HT-29 (cell line): ENCODE data around the gene PITRM1. TPM values are rescaled to one million over a fixed set of nuclear protein-coding genes. Genes with fewer than 3 reads are reported as not detected.
A peak's percentile ranks its signal among the peaks of the same experiment; 100 is the strongest.
"Not testable (repeated sequence)": the region's sequence is repeated elsewhere in the genome, so short reads cannot be mapped to it uniquely, and the experiment has no call there.

Experiments used
- DNase-seq: peaks from one replicate; pipeline ENCODE4 v3.0.0-alpha.2; 2015; ENCODE audit warnings: low spot score
- total RNA-seq: library from RNA; depleted of rRNA; stranded (reverse); fragments of >200 nt; shearing (Covaris generic); gene quantifications from 2 replicates; pipeline ENCODE4 v1.2.3, GENCODE V29; 2014; rRNA removed

PITRM1 gene, protein sequence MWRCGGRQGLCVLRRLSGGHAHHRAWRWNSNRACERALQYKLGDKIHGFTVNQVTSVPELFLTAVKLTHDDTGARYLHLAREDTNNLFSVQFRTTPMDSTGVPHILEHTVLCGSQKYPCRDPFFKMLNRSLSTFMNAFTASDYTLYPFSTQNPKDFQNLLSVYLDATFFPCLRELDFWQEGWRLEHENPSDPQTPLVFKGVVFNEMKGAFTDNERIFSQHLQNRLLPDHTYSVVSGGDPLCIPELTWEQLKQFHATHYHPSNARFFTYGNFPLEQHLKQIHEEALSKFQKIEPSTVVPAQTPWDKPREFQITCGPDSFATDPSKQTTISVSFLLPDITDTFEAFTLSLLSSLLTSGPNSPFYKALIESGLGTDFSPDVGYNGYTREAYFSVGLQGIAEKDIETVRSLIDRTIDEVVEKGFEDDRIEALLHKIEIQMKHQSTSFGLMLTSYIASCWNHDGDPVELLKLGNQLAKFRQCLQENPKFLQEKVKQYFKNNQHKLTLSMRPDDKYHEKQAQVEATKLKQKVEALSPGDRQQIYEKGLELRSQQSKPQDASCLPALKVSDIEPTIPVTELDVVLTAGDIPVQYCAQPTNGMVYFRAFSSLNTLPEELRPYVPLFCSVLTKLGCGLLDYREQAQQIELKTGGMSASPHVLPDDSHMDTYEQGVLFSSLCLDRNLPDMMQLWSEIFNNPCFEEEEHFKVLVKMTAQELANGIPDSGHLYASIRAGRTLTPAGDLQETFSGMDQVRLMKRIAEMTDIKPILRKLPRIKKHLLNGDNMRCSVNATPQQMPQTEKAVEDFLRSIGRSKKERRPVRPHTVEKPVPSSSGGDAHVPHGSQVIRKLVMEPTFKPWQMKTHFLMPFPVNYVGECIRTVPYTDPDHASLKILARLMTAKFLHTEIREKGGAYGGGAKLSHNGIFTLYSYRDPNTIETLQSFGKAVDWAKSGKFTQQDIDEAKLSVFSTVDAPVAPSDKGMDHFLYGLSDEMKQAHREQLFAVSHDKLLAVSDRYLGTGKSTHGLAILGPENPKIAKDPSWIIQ
- 80.5 and 80.7 TPM in 2 replicates for total RNA-seq

DNA sequence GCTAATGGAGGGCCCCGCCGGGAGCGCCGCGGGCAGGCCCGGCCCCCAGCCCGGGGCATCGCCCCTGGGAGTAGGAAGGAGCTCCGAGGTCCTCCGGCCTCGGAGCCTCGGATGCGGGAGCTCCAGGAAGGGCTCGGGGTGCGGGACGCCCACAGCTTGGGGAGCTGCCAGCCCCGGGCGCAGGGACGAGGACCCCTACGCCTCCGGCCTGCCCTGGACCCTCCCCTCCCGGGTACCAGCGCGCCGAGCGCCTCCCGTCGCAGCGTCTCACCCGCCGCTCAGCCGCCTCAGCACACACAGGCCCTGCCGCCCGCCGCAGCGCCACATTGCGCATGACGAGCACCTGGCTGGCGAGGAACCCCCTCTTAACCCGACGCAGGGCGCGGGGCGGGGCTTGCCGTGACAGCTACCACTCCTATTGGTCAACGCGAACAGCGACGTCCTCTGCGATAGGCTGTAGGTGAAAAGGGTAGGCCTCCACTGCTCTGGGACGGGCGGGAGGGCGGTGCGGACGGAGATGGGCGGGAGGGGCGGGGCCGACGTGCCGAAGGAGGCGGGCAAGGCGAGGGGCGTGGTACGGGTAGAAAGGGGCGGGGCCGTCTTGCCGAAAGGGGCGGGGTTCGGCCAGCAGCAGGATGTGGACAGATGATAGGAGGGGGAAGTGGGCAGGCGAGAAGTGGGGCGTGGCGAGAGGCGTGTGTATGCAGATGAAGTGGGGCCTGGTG, at the start of gene PITRM1:
Gene PITRM1 (minus strand): TSS at position 337 of the 725 bp plus-strand sequence. CDS start 10 bp downstream, at position 327.
- DNase-seq = peak; percentile 99

DNA sequence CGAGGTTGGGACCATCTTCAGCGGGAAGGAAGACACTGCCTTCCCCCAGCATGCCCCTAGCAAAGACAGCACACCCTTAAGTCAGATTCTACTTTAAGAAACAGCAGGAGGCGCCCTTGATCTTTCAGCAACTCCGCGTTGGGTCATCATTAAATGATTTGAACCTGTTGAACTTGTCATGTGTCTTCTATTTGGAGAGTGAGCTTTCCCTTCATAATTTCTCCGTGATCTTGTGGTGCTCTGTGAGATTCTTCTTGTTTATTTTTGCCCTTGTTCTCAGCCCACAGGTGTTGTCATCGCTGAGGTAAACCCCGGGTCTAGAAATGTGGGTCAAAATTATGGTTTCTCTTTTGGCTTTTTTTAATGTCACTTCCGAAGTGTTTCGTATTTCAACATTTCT, 49.5 kb upstream of the PITRM1 start:
- peak; percentile 16 for DNase-seq

DNA sequence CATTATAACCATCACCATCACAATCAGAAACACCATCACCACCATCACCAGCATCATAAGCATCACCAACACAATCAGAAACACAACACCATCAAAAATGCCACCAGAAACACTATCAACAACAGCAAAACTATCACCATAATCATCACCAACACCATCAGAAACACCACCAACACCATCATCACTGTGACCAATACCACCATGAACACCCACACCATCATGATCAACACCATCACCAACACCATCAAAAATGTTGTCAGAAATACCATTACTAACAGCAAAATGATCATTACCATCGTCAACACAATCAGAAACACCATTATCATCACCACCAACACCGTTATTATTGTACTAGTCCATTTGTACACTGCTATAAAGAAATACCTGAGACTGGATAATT, 49.0 kb upstream of the PITRM1 start:
- not testable (repeated sequence) for DNase-seq

DNA sequence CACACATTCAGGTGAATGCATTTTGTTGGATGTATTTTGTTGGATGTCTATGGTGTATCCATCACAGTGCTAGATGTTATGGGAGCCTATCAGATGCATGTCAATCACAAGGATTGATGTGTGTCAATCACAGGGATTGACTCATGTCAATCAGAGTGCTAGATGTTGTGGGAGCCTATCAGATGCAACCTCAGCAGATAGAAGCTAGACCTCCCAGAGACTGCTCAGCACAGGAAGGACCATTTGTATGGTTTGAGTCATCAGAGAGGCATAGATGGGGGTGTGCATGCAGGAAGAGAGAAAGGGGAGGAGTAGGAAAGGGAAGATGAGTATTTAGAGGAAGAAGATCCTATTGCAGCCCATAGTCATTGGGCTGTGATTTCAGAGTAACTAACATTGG, 48.3 kb upstream of the PITRM1 start:
- DNase-seq = no peak

DNA sequence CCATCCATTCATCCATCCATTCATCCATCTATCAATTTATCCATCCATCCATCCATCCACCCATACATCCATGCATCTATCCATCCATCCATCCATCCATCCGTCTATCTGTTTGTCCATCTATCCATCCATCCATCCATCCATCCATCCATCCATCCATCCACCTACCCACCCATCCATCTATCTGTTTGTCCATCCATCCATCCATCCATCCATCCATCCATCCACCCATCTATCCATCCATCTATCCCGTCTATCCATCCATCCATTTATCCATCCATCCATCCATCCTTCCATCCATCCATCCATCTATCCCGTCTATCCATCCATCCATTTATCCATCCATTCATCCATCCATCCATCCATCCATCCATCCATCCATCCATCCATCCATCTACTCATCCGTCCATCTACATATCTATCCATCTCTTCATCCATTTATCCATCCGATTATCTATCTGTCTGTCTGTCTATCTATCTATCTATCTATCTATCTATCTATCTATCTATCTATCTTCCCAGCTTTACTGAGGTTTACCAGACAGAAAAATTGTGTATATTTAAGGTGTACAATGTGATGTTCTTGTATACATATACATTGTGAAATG, 46.5 kb upstream of the PITRM1 start:
- not testable (repeated sequence) for DNase-seq

DNA sequence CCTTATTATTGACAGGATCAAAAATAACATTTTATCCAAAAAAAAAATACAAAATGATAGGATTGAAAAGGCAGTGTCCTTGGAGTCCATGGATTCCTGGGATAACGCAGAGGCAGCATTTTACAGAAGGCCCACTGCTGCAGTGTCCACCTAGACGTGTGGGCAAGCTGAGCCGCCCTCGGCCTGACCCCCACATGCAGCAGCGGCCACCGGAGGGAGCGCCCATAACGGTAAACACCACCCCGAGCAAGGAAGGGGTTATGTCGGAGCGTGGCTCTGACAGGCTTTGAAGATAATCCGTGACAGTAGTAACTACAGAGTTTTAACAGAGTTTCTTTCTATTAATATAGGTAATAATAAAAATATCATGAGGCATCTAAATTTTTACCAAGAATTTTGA, 45.3 kb upstream of the PITRM1 start:
- DNase-seq = no peak

DNA sequence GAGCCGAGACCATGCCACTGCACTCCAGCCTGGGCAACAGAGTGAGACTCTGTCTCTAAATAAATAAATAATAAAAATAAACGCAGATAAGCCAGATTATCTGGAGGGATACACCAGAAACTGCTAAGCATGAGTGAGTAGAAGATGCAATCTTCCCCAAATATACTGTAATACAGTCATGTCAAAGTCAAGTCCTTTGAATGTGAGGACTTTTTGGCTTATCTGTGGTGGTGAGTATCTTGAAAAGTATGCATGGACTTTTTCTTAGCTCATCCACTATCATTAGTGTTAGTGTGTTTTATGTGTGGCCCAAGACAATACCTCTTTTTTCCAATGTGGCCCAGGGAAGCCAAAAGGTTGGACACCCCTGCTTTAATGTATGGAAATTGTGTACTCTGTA, 44.7 kb upstream of the PITRM1 start:
- no peak for DNase-seq

DNA sequence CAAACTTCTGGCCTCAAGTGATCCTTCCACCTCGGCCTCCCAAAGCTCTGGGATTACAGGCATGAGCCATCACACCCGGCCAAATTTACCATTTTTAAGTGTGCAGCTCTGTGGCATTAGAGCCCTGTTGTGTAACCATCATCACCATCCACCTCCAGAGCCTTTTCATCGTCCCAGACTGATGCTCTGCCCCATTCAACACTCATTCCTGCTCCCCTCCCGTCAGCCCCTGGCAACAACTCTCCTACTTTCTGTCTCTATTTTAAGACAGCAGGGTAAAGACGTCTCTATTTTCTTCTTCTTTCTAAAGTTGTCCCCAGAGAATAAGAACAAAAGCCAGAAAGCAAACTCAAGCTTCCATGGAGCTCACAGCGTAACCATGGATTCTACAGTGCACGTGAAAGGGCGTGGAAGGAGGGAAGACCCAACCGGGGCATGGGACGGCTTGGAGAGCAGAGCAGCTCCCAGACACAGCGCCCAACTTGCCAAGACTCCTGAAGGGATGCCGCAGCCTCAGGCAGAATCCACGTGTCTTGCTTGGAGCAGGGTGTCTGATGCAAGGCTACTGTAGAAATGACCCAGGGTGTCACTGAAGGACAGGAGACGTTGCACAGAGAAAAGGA, 42.7 kb upstream of the PITRM1 start:
- DNase-seq = no peak

DNA sequence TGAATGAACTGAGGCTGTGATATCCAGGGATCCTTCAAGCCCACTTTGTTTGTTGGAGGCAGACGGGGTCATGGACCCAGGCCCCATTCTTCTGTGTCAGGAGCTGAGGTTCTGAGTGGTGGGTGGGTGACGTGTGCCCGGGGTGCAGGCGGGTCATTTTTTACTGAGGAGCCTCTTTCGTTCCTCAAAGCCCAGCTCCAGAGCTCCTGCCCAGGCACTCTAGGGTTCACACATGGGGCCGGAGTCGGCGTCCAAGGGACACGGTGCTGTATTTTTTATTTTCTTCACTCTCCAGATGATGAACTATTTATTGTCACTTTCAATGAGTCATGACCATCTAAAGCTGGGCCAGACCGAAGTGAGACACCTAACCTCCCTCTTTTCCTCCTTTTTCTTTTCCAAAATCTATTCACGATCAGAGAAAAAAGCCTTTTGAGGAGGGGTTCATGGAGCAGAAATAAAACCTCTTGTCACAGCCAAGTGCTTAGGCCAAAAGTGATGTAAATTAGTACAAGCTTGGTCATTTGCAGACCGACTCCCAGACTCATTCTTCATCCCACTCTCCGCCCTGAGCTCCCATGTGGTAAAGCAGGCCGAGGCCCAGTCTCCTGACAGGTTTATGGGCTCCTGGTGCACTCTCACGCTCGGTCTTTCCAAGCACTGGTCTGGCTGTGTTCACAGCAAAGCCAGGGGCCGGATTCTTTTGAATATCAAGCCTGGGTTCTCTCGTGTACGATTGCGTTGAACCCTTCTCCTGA, 41.4 kb upstream of the PITRM1 start:
- no peak for DNase-seq

DNA sequence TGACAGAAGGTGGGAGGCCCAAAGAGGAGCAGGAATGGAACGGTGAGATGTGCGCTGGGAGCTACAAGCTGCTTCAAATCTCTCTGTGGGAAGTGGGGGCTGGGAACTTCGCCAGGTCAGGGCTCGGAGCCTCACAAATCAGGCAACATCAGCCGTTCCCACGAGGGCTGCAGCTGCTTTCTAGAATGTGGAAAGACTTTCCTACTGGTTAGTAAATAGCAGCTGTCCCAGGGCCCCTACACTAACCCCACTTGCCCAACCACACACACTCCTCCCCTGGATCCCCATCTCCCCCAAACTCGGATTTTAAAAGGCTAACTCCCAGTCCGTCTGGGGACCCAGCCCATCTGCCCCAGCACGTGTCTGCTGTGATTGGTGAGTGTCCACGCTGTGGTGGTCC, 40.6 kb upstream of the PITRM1 start:
- DNase-seq = no peak

DNA sequence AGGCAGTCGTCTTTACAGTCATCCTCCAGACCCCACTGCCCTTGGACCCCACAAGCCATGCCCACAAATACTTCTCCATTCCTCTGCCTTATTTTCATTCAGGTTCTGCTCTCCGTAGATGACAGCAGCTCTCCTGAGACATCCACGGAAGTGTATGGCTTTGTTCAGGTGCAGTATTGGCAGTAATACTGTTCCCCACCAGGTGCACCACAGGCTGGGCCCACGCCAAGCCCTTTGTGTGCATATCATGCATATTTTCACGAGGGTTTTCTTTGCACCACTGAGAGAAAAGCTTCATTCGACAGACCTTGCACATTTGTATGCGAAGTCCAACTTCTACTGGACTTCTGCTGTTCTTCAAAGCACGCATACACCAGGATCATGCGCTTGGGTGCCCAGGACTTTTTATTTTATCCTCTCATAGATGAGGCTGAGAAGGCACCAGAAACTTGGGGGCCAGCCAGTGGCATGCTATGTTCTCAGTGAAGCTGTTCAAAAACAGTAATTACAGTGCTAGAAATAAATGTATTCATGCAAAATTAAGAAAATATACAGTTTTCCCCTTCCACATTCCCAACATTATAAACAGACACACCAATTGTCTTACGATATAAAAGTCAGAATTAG, 37.8 kb upstream of the PITRM1 start:
- no peak for DNase-seq

DNA sequence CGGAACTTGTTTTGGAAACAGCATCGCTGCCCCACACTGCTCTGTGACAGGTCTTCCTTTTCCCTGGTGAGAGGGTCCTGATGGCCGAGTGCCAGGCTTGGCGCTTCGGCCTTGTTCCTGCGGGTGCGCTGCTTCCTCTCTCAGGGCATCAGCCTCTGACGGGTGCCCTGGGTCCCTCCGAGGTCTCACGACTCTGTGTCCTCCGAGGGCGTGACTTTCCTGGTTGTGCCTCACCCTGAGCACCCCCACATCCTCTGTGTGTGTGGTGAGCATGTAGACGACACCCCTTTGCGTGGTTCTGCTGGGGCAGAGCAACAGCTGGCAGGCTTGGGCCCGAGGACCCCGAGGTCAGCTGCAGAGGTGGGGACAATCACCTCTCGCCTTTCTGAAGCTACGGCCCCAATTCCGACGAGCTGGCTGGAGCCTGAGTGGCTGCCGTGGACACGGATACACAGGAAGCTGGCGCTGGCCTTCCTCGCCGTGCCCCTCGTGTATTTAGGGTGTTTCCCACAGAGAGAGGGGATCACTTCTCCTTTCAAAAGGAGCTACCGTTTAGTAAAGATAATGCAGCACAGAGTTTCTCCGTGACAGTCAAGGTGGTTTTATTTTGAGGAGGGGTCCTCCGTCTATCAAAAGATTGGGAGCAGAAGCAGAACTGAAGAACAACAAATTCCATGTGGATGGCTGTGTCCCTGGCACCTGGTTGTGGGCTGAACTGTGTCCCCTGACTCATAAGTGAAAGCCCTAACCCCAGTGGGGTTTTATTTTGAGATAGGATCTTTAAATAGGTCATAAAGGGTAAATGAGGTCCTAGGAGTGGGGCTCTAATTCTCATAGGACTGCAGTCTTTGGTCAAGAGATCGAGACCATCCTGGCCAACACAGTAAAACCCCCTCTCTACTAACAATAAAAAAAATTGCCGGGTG, 36.2 kb upstream of the PITRM1 start:
- no peak for DNase-seq

DNA sequence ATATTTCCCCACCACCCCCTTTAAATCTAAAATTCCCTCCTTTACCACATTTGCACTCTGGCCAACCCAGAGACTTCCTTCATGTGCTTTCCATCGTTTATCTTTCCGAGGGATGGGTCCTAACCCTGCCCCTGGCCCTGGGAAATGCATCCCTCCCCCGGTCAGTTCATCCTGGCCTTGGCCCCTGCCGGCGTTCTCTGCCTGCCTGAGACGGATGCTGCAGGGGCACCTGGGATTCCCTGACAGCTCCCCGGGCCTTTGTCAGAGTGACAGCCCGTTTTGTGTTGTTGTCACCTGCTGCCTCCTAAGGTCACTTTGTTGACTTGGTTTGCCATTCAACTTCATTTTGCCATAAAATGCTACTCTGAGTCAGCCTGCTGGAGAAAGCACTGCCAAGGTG, 34.8 kb upstream of the PITRM1 start:
- no peak for DNase-seq

DNA sequence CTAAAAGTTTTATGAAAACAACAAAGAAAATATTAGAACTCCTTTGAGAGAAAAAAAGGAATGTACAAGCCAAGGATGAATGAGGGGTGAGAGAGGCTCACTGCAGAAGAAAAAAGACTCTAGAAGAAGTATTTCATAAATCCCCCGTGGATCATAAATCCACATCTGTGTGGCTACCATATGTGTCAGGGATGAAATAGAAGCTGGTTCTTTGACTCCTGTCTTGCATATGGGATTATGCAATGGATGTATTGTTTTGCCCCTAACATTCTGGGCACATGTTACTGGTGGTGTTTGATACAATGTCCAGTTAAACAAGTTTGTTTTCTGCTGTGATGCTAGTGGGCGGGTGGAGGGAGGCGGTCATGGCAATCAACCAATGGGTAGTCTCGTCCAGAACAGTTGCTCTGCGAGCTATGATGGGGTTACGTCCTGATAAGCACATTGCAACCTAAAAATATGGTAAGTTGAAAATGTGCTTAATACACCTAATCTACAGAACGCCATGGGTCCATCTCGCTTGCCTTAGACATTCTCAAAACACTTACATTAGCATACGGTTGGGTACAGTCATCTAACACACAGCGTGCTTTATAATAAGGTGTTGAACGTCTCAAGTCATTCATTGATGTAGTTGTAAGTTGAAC, 34.1 kb upstream of the PITRM1 start:
- no peak for DNase-seq

DNA sequence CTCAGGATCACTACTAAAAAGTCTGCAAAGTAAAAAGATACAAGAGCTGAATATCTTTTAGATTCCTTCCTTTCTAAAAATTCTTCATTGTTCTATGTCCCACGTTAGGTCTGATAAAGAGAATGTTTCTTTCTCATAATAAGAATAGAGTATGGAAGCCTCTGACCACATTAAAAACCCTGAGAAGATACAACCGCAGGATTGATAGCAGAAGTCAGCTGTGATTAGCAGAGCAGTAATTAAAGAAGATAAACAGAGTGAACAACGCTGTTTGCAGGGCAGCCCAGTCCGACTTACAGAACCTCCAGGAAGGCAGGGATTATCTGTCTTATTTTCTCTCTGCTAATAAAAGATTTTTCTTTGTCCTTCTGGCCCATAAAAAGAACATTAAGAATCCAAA, 31.4 kb upstream of the PITRM1 start:
- DNase-seq = no peak

DNA sequence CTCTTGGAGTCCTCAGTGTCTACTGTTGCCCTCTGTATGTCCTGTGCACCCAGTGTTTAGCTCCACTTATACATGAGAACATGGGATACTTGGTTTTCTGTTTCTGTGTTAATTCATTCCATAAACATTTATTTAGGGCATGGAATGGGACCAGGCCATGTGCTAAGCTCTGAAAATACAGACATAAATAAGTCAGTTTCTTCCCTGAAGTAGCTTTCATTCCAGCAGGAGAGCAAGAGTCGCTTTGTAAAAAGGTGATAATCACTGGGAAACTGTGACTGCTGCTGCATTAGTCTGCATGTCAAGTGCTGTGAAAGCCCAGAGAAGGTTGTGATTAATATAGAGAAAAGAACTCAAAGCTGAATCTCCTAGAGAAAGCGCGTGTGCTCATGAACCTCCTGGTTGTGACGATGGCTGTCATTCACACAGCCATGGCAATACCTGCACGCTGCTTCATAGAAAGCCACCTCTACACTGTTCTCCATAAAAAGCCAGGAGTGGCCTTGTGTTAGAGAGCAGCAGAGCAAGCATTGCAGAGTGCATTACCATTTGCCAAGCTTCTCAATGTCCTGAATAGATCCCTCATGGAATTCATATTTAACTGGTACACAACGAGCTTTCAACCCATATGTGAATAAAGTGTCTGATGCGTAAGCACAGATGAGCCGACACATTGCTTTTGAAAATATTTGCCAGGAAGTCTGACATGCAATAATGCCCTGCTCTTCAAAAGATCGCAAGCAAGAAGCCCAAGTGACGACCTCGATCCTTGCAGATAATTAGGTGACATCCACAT, 30.6 kb upstream of the PITRM1 start:
- no peak for DNase-seq

DNA sequence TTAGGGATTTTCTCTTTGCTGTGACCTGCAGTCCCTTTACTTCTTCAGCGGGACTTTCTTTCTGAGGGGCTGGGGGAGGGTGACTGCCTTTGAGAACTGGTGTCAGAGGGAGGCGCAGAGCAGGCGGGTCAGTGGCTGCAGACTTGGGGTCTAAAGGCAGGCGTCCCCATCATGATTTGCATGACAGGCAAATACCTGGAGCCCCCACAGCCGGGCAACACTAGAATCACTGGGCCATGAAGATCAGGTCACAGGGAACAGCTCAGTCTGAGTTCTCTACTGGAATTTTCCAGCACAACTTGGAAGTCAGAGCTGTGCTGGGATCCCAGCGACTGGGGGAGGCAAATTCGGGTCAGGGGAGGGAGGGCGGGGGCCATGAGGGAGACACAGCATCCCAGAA, 29.2 kb upstream of the PITRM1 start:
- DNase-seq = no peak
